Activated T-cell treated with anti-CD3 and anti-CD28 coated beads, Interleukin-2, amount 50 U/mL, for 4 hours (primary cell): ENCODE results near the gene PRR7. TPM values are rescaled to one million over a fixed set of nuclear protein-coding genes. Genes with fewer than 3 reads are reported as not detected.

Experiments used
- ATAC-seq, 2 donors: fragments of 200-7000 bp; cut with Tn5 transposase; one replicate each; pipeline ENCODE4 v1.10.0; 2021
- DNase-seq: peaks from one replicate; pipeline ENCODE4 v3.0.0-alpha.2; 2020
- H3K27me3 Mint-ChIP-seq: one replicate; pipeline ENCODE4 v1.8.0; 2021; ENCODE audit warnings: low read depth, mixed read lengths
- H3K36me3 Mint-ChIP-seq: one replicate; pipeline ENCODE4 v1.8.0; 2022; ENCODE audit warnings: mixed read lengths; ENCODE audit not compliant: insufficient read depth
- H3K4me1 Mint-ChIP-seq: one replicate; pipeline ENCODE4 v1.8.0; 2021; ENCODE audit warnings: low read depth, mixed read lengths
- H3K4me3 Mint-ChIP-seq: one replicate; pipeline ENCODE4 v1.8.0; 2021; ENCODE audit warnings: mild to moderate bottlenecking, moderate library complexity, mixed read lengths
- H3K9me3 Mint-ChIP-seq: one replicate; pipeline ENCODE4 v1.8.0; 2021; ENCODE audit warnings: mixed read lengths
- total RNA-seq, 3 donors: library from RNA; stranded (reverse); gene quantifications; one replicate each; pipeline ENCODE4 v1.2.1, GENCODE V29; 2021

PRR7 gene
- total RNA-seq, 3 donors from 2014 or later: 11.7 to 19.8 (median 14.2) TPM

- DNase-seq: no peak
- Mint-ChIP-seq H3K4me1 (peaks cover 69% of the 10 kb centered on the region), H3K27me3 (no peaks in the 10 kb centered on the region), H3K36me3 (peaks cover 9% of the 10 kb centered on the region), H3K4me3 (peak overlapping the region; percentile 87), H3K9me3 (no peaks in the 10 kb centered on the region)
- ATAC-seq: no peak
These were observed 17.9 kb upstream of the PRR7 start for GRCh38 chr5:177428574-177429217.

GRCh38 chr5:177429248-177430040 is 17.2 kb upstream of the PRR7 start:
- Mint-ChIP-seq H3K9me3 (no peaks in the 10 kb centered on the region), H3K4me1 (peaks cover 75% of the 10 kb centered on the region), H3K27me3 (no peaks in the 10 kb centered on the region), H3K4me3 (peak overlapping the region; percentile 87), H3K36me3 (peaks cover 15% of the 10 kb centered on the region)
- ATAC-seq (peak; percentile 20 to 29), DNase-seq (peak; percentile 85)

DNA sequence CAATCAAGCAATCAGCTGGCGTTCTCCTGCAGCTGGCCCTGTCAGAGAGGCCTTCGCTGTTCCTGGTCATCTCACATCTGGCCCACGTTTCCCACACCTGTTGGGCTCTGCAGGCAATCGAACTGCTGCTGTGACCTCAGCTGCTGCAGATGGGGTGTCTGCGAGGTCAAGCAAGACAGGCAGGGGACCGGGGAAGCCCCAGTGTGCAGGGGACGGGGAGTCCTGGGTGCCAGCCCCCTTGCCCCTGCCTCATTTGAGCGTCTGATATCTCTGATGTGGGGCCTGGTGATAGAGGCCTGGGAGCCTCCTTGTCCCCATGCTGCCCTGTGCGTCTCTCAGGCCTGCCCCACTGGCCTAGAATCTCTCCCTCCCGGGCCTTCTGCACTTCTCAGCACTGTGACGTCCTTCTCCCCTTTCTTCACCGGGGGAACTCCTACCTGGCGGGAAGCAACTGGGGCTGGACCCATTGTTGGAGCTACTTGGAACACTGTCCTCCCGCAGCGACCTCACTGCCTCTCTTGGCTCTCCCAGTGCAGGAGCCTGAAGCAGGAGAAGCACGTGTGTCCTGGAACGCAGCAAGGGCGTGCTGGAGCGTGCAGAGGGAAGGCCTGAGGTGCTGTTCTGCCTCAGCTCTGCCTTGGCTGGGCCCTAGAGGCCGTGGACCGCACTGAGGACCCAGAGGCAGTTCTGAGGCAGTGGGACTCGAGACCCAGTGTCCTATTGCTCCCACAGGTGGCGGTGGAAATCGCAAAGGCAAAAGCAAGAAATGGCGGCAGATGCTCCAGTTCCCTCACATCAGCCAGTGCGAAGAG is 16.3 kb upstream of the PRR7 start:
- Mint-ChIP-seq H3K27me3 (no peaks in the 10 kb centered on the region), H3K4me3 (peak overlapping the region; percentile 87), H3K4me1 (peaks cover 77% of the 10 kb centered on the region), H3K36me3 (peaks cover 18% of the 10 kb centered on the region), H3K9me3 (no peaks in the 10 kb centered on the region)
- DNase-seq (no peak), ATAC-seq (no peak)

- DNase-seq (no peak), ATAC-seq (no peak)
- Mint-ChIP-seq H3K9me3 (no peaks in the 10 kb centered on the region), H3K27me3 (no peaks in the 10 kb centered on the region), H3K36me3 (peaks cover 18% of the 10 kb centered on the region), H3K4me1 (peaks cover 76% of the 10 kb centered on the region), H3K4me3 (peak overlapping the region; percentile 87)
These were observed 15.7 kb upstream of the PRR7 start for GRCh38 chr5:177430972-177431316.

GRCh38 chr5:177431317-177432142 is 15.1 kb upstream of the PRR7 start:
- Mint-ChIP-seq H3K4me3 (peak overlapping the region; percentile 87), H3K27me3 (no peaks in the 10 kb centered on the region), H3K4me1 (peaks cover 74% of the 10 kb centered on the region), H3K9me3 (no peaks in the 10 kb centered on the region), H3K36me3 (peaks cover 18% of the 10 kb centered on the region)
- ATAC-seq: peak; percentile 46 to 52
- peak; percentile 33 for DNase-seq

GRCh38 chr5:177432143-177432838 is 14.3 kb upstream of the PRR7 start:
- Mint-ChIP-seq H3K27me3 (no peaks in the 10 kb centered on the region), H3K36me3 (peaks cover 22% of the 10 kb centered on the region), H3K4me1 (peaks cover 80% of the 10 kb centered on the region), H3K9me3 (no peaks in the 10 kb centered on the region), H3K4me3 (peak overlapping the region; percentile 87)
- DNase-seq: peak; percentile 37
- ATAC-seq: peak; percentile 9 to 15

DNA sequence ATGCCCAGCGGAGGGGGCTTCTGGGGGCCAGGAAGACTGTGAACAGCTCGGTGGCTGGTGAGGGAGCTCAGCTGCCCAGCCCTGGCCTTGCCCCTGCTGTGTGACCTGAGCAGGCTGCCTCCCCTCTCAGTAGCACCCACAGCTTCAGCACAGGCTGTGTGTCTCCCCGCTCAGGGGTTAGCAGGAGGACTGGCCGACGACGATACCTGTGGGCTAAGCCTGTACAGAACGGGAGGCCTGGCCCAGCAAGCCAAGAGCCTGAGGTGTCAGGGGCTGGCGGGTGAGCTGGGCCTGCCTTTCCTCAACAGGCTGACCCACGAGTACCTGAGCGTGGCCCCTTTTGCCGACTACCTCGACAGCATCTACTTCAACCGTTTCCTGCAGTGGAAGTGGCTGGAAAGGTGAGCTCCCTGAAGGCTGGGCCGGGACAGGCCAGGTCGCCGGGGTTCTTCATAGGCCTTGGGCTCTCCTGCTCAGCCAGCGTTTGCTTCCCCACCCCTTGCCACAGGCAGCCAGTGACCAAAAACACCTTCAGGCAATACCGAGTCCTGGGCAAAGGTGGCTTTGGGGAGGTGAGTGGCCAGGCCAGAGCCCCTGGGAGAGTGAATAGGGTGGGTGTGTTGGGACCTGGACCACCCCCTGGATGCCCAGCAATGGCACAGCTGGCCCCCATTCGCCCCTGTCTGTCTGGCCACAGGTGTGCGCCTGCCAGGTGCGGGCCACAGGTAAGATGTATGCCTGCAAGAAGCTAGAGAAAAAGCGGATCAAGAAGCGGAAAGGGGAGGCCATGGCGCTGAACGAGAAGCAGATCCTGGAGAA is 13.6 kb upstream of the PRR7 start:
- Mint-ChIP-seq H3K4me1 (peaks cover 81% of the 10 kb centered on the region), H3K36me3 (peaks cover 28% of the 10 kb centered on the region), H3K27me3 (no peaks in the 10 kb centered on the region), H3K9me3 (no peaks in the 10 kb centered on the region), H3K4me3 (peak overlapping the region; percentile 55)
- ATAC-seq: no peak
- no peak for DNase-seq

GRCh38 chr5:177433658-177434217 is 12.9 kb upstream of the PRR7 start:
- no peaks in the 10 kb centered on the region for H3K27me3 Mint-ChIP-seq

GRCh38 chr5:177434437-177434836 is 12.2 kb upstream of the PRR7 start:
- ATAC-seq: peak; percentile 68 to 73
- Mint-ChIP-seq H3K36me3 (peaks cover 32% of the 10 kb centered on the region), H3K4me3 (peak overlapping the region; percentile 59), H3K27me3 (no peaks in the 10 kb centered on the region), H3K4me1 (peaks cover 78% of the 10 kb centered on the region), H3K9me3 (no peaks in the 10 kb centered on the region)
- DNase-seq: peak; percentile 51

More at GRCh38 chr5:177433658-177434217, 12.9 kb upstream of the PRR7 start:
- H3K4me3 Mint-ChIP-seq: no peak overlapping the region
- no peaks in the 10 kb centered on the region for H3K9me3 Mint-ChIP-seq
- H3K36me3 Mint-ChIP-seq: peaks cover 35% of the 10 kb centered on the region
- DNase-seq (no peak), ATAC-seq (no peak)
- peaks cover 82% of the 10 kb centered on the region for H3K4me1 Mint-ChIP-seq

DNA sequence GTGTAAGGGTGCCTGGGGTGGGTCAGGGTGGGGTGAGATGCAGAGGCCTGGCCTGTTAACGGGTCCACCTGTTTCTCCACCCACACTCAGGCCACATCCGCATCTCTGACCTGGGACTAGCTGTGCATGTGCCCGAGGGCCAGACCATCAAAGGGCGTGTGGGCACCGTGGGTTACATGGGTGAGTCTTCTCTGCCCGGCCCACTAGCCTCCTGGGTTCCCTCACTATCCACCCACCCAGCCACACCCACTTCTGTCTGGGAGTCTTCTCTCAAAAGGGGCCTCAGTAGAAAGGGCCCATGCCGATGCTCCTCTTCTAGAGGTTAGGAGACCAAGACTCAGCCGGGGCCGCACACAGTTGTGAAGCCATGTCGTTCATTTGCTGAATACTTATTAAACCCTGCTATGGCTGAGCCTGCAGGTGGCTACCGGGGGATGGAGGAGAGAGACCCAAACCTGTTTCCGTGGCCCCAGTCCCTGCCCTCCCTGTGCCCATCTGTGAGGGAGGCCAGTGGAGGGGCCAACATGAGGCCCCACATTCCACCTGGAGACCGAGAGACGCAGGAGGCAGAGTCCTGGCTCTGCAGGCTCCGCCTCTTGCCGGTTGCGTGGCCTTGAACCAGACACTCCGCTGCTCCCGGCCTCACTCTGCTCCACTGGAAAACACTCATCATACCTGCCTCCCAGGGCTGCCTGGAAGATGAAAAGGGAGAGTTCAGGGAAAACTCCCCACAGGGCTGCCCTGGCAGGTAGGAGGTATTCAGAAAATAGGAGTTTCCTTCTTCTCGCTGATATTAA is 11.5 kb upstream of the PRR7 start:
- H3K4me3 Mint-ChIP-seq: no peak overlapping the region
- H3K4me1 Mint-ChIP-seq: peaks cover 78% of the 10 kb centered on the region
- H3K9me3 Mint-ChIP-seq: no peaks in the 10 kb centered on the region
- H3K36me3 Mint-ChIP-seq: peaks cover 38% of the 10 kb centered on the region
- H3K27me3 Mint-ChIP-seq: no peaks in the 10 kb centered on the region
- DNase-seq (no peak), ATAC-seq (no peak)

DNA sequence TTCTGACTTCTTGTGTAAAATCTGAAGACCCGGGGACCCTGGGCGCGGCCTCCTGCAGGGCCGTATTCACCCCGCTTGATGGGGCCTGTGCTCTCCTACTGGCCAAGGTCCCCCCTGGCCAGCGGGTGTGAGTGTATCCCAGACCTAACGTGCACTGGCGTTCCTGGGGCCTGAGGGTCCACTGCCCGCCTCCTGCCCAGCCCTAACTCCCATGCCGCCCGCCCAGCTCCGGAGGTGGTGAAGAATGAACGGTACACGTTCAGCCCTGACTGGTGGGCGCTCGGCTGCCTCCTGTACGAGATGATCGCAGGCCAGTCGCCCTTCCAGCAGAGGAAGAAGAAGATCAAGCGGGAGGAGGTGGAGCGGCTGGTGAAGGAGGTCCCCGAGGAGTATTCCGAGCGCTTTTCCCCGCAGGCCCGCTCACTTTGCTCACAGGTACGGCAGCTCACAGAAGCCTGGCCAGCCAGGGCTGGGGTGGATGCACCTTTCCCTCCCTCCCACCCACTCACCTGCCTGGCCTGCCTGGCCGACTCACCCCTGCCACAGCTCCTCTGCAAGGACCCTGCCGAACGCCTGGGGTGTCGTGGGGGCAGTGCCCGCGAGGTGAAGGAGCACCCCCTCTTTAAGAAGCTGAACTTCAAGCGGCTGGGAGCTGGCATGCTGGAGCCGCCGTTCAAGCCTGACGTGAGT is 10.6 kb upstream of the PRR7 start:
- Mint-ChIP-seq H3K4me1 (peaks cover 75% of the 10 kb centered on the region), H3K27me3 (no peaks in the 10 kb centered on the region), H3K36me3 (peaks cover 34% of the 10 kb centered on the region), H3K9me3 (no peaks in the 10 kb centered on the region), H3K4me3 (no peak overlapping the region)
- ATAC-seq (no peak), DNase-seq (no peak)
